Peyer's patch (tissue), 4 donors: ENCODE results near the gene HLCS.
"Not testable (repeated sequence)": the region's sequence is repeated elsewhere in the genome, so short reads cannot be mapped to it uniquely, and the experiment has no call there.

Experiments used
- POLR2A ChIP-seq, 2 donors: fragments of 450-650 bp; IDR thresholded peaks; one replicate each; pipeline ENCODE4 v1.5.1; 2017; ENCODE audit warnings: antibody characterized with exemption in 2 of 2, mild to moderate bottlenecking in 2 of 2, moderate library complexity in 2 of 2
- TF ChIP-seq, protein P1 (sequence below), 6 experiments: fragments of 450-650 bp in 4 of 6; fragments of 200-600 bp in 2 of 6; sonication (generic) in 1 of 6; IDR thresholded peaks; one replicate each; pipeline ENCODE4 v1.5.1; 2017 to 2019; ENCODE audit warnings: antibody characterized with exemption in 6 of 6, mild to moderate bottlenecking in 3 of 6, moderate library complexity in 1 of 6

DNA sequence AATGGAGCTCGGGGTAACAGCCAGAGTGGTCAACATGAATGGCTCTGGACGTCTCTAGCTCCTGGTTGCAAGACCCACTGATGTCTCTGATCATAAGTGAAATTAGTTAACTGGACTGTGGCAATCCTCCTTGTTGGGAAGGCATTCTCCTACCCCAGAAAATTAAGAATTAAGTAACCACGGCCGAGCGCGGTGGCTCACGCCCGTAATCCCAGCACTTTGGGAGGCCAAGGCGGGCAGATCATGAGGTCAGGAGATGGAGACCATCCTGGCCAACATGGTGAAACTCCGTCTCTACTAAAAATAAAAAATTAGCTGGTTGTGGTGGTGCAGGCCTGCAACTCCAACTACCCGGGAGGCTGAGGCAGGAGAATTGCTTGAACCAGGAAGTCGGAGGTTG is 14.1 kb downstream of the HLCS start:
- TF ChIP-seq POLR2A (IDR thresholded peaks at IDR 0.05): not testable (repeated sequence)
- TF ChIP-seq, protein P1, sequence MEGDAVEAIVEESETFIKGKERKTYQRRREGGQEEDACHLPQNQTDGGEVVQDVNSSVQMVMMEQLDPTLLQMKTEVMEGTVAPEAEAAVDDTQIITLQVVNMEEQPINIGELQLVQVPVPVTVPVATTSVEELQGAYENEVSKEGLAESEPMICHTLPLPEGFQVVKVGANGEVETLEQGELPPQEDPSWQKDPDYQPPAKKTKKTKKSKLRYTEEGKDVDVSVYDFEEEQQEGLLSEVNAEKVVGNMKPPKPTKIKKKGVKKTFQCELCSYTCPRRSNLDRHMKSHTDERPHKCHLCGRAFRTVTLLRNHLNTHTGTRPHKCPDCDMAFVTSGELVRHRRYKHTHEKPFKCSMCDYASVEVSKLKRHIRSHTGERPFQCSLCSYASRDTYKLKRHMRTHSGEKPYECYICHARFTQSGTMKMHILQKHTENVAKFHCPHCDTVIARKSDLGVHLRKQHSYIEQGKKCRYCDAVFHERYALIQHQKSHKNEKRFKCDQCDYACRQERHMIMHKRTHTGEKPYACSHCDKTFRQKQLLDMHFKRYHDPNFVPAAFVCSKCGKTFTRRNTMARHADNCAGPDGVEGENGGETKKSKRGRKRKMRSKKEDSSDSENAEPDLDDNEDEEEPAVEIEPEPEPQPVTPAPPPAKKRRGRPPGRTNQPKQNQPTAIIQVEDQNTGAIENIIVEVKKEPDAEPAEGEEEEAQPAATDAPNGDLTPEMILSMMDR (IDR thresholded peaks at IDR 0.05): not testable (repeated sequence)
